MM.1S (cell line): ENCODE results near the gene ATP2B1.

Source experiments
- DNase-seq: peaks from one replicate; pipeline ENCODE4 v3.0.0-alpha.2; 2015
- H2AFZ ChIP-seq: fragments of 300-600 bp; sonication (generic); 2 replicates; pipeline ENCODE4 v1.6.0; 2016; ENCODE audit warnings: antibody characterized with exemption, low read length
- H3F3A ChIP-seq: fragments of 300-600 bp; sonication (generic); 2 replicates; pipeline ENCODE4 v1.6.1; 2016; ENCODE audit warnings: mild to moderate bottlenecking, antibody characterized with exemption, low read length, moderate library complexity, mixed read lengths; ENCODE audit not compliant: insufficient read depth
- H3K27ac ChIP-seq: fragments of 300-600 bp; sonication (generic); 2 replicates; pipeline ENCODE4 v1.5.1; 2016; ENCODE audit warnings: mild to moderate bottlenecking, low read length
- H3K27me3 ChIP-seq: fragments of 300-600 bp; sonication (generic); replicated peaks from 2 replicates; pipeline ENCODE4 v1.6.0; 2016; ENCODE audit warnings: low read length; ENCODE audit not compliant: insufficient read depth
- H3K36me3 ChIP-seq: fragments of 300-600 bp; sonication (generic); replicated peaks from 2 replicates; pipeline ENCODE4 v1.6.1; 2016; ENCODE audit warnings: mild to moderate bottlenecking, low read length, mixed read lengths; ENCODE audit not compliant: insufficient read depth
- H3K4me1 ChIP-seq: fragments of 300-600 bp; sonication (generic); 2 replicates; pipeline ENCODE4 v1.6.1; 2016; ENCODE audit warnings: low read length, mixed read lengths
- H3K4me2 ChIP-seq: fragments of 300-600 bp; sonication (generic); 2 replicates; pipeline ENCODE4 v1.6.0; 2016; ENCODE audit warnings: low read depth, low read length
- H3K4me3 ChIP-seq: fragments of 300-600 bp; sonication (generic); 2 replicates; pipeline ENCODE4 v1.5.1; 2016; ENCODE audit warnings: low read length, mixed read lengths
- H3K79me2 ChIP-seq: fragments of 300-600 bp; sonication (generic); 2 replicates; pipeline ENCODE4 v1.6.1; 2016; ENCODE audit warnings: mixed run types, low read length, mixed read lengths
- H3K9ac ChIP-seq: fragments of 300-600 bp; sonication (generic); 2 replicates; pipeline ENCODE4 v1.6.1; 2016; ENCODE audit warnings: low read length, mixed read lengths
- H3K9me2 ChIP-seq: fragments of 300-600 bp; sonication (generic); replicated peaks from 2 replicates; pipeline ENCODE4 v1.6.1; 2016; ENCODE audit warnings: mild to moderate bottlenecking, low read length, mixed read lengths; ENCODE audit not compliant: insufficient read depth
- H3K9me3 ChIP-seq: fragments of 300-600 bp; sonication (generic); replicated peaks from 2 replicates; pipeline ENCODE4 v1.6.1; 2016; ENCODE audit warnings: mild to moderate bottlenecking, low read length, mixed read lengths; ENCODE audit not compliant: insufficient read depth
- H4K20me1 ChIP-seq: fragments of 300-600 bp; sonication (generic); 2 replicates; pipeline ENCODE4 v1.6.1; 2016; ENCODE audit warnings: mild to moderate bottlenecking, low read length, moderate library complexity, mixed read lengths; ENCODE audit not compliant: insufficient read depth
- EZH2 ChIP-seq: fragments of 300-600 bp; sonication (generic); optimal IDR thresholded peaks from 2 replicates; pipeline ENCODE3; 2017; ENCODE audit warnings: low read depth, mild to moderate bottlenecking, antibody characterized with exemption, low read length, mixed read lengths
- EZH2phosphoT487 ChIP-seq: fragments of 300-600 bp; sonication (generic); IDR thresholded peaks from 2 replicates; pipeline ENCODE4 v1.6.1; 2018; ENCODE audit warnings: antibody characterized with exemption, low read length
- TF ChIP-seq, protein P1 (sequence below): fragments of 300-600 bp; sonication (generic); IDR thresholded peaks from 2 replicates; pipeline ENCODE4 v1.5.1; 2016; ENCODE audit warnings: antibody characterized with exemption, low read length, mixed read lengths

The ATP2B1 gene

DNA sequence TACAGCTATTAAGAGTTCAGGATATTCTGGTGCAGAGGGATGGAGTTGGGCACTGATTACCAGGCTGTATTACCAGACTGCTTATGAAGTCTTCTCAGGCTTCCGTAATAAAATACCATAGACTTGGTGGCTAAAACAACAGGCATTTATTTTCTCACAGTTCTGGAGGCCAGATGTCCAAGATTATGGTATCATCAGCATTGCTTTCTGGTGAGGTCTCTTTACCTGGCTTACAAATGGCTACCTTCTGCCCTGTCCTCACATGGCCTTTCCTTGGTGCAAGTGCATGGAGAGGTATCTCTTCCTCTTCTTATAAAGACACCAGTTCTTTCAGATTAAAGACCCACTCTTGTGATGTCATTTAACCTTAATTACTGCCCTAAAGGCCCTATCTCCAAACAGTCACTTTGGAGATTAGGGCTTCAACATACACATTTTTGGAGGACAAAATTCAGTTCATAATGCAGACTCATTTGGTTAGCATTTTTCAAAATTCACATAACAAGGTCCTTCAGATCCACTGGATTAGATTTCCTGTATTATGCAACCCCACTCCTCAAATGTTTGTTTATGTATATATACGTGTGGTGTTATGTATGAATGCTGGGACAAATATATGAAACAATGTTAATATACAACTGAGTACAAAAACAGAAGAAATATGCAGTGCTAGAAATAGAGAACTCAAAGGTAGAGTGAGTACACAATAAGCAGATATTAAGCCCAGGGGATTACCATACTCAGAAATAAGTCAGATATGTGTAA lies 9.3 kb upstream of the ATP2B1 start:
- H3K4me1 ChIP-seq: no peaks in the 10 kb centered on the region
- no peaks in the 10 kb centered on the region for H4K20me1 ChIP-seq
- TF ChIP-seq EZH2phosphoT487: no peak
- TF ChIP-seq, protein P1, sequence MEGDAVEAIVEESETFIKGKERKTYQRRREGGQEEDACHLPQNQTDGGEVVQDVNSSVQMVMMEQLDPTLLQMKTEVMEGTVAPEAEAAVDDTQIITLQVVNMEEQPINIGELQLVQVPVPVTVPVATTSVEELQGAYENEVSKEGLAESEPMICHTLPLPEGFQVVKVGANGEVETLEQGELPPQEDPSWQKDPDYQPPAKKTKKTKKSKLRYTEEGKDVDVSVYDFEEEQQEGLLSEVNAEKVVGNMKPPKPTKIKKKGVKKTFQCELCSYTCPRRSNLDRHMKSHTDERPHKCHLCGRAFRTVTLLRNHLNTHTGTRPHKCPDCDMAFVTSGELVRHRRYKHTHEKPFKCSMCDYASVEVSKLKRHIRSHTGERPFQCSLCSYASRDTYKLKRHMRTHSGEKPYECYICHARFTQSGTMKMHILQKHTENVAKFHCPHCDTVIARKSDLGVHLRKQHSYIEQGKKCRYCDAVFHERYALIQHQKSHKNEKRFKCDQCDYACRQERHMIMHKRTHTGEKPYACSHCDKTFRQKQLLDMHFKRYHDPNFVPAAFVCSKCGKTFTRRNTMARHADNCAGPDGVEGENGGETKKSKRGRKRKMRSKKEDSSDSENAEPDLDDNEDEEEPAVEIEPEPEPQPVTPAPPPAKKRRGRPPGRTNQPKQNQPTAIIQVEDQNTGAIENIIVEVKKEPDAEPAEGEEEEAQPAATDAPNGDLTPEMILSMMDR: no peak
- no peak for TF ChIP-seq EZH2
- H3K9me2 ChIP-seq: no peaks in the 10 kb centered on the region
- DNase-seq: no peak
- no peaks in the 10 kb centered on the region for H3K36me3 ChIP-seq
- H3K79me2 ChIP-seq: no peaks in the 10 kb centered on the region
- no peaks in the 10 kb centered on the region for H3F3A ChIP-seq
- no peak overlapping the region for H2AFZ ChIP-seq
- no peak overlapping the region for H3K4me3 ChIP-seq
- no peak overlapping the region for H3K9ac ChIP-seq
- H3K27ac ChIP-seq: no peak overlapping the region
- no peak overlapping the region for H3K4me2 ChIP-seq
- no peaks in the 10 kb centered on the region for H3K27me3 ChIP-seq
- H3K9me3 ChIP-seq: no peaks in the 10 kb centered on the region

DNA sequence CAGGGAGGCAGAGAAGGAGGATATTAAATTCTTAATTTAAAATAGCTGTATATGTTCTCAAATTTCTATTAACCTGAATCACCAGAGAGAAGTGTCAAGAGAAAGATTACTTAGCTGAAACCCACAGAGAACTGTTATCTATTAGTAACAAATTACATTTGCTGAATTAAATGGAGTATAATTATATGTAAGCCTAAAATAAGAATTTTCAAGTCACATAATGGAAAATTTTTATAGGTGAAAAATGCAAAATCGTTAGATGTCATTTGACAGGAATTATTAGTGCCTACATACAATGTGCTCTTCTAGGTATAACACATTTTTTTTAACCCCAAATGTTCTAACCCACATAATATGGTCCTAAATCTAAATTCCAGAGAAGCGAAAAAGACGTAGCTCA lies 4.1 kb upstream of the ATP2B1 start:
- Histone ChIP-seq H4K20me1 (no peaks in the 10 kb centered on the region), H3K9me3 (no peaks in the 10 kb centered on the region), H3K4me1 (no peaks in the 10 kb centered on the region), H3K79me2 (peaks cover 5% of the 10 kb centered on the region), H3K27me3 (0 out of 2 replicates have a peak, but pooled peaks cover 4% of the 10 kb centered on the region), H3F3A (0 out of 2 replicates have a peak, but pooled peaks cover 3% of the 10 kb centered on the region), H3K27ac (no peak overlapping the region), H3K36me3 (no peaks in the 10 kb centered on the region), H3K4me3 (no peak overlapping the region), H3K9me2 (no peaks in the 10 kb centered on the region), H3K9ac (no peak overlapping the region), H2AFZ (no peak overlapping the region), H3K4me2 (no peak overlapping the region)
- TF ChIP-seq, protein P1: no peak
- TF ChIP-seq EZH2 (no peak), EZH2phosphoT487 (no peak)
- no peak for DNase-seq

DNA sequence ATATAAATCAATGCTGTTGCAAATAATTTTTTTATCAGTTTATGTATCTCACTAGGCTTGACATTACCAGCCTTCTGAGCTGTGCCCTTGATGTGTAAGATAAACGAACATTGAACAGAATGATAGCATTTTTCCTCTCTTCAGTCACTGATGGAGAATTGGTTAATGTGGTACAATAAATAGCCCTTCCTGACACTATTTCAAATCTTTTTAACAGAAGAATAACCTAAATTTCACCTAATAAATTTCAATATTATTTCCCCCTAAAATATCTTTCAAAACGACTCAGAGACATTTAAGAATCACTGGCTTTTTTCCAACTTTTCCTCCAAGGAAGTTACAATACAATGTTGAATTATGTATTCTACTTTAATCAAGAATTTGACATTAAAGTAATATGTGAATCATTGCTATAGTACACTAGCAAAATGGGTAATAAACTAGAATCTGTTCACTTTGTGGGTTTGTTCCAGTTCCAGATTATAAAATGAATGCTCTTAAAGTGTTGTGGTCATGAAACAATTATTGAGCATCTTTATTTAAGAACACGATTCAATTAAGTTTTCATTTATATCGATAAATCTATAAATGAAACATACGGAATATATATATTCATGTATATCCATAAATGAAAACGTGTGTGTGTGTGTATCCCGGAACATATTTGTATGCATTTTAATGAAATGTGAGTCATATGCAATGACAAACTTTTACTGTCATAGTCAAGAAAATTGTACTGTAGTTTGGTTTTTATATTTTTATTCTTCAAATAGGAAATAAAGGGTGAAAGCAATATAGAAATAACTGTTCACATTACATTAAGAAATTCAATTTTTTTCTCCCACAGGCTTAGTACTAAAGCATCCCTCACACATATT lies 2.5 kb upstream of the ATP2B1 start:
- no peak for TF ChIP-seq EZH2phosphoT487
- TF ChIP-seq, protein P1: no peak
- TF ChIP-seq EZH2: no peak
- H3K9ac ChIP-seq: no peak overlapping the region
- no peaks in the 10 kb centered on the region for H3K9me3 ChIP-seq
- H3F3A ChIP-seq: 0 out of 2 replicates have a peak, but pooled peaks cover 3% of the 10 kb centered on the region
- DNase-seq: no peak
- H3K27me3 ChIP-seq: 0 out of 2 replicates have a peak, but pooled peaks cover 4% of the 10 kb centered on the region
- H3K4me1 ChIP-seq: peaks cover 9% of the 10 kb centered on the region; the same call in 1 of the 2 replicates
- no peak overlapping the region for H3K4me2 ChIP-seq
- H3K79me2 ChIP-seq: peaks cover 21% of the 10 kb centered on the region
- no peak overlapping the region for H3K27ac ChIP-seq
- H3K36me3 ChIP-seq: no peaks in the 10 kb centered on the region
- H3K4me3 ChIP-seq: no peak overlapping the region
- H3K9me2 ChIP-seq: no peaks in the 10 kb centered on the region
- H4K20me1 ChIP-seq: 0 out of 2 replicates have a peak, but pooled peaks cover 4% of the 10 kb centered on the region
- H2AFZ ChIP-seq: no peak overlapping the region
